SW 1271 (cell line): ENCODE data around the gene RCAN1.
"Not testable (repeated sequence)": the region's sequence is repeated elsewhere in the genome, so short reads cannot be mapped to it uniquely, and the experiment has no call there.

Source experiments
- DNase-seq, 2 experiments: peaks; one replicate each; lab custom pipeline; 2025; lab: John Stamatoyannopoulos, UW

The RCAN1 gene

GRCh38 chr21:34517491-34518245, 97.2 kb downstream of the RCAN1 start:
- DNase-seq, result no peak

DNA sequence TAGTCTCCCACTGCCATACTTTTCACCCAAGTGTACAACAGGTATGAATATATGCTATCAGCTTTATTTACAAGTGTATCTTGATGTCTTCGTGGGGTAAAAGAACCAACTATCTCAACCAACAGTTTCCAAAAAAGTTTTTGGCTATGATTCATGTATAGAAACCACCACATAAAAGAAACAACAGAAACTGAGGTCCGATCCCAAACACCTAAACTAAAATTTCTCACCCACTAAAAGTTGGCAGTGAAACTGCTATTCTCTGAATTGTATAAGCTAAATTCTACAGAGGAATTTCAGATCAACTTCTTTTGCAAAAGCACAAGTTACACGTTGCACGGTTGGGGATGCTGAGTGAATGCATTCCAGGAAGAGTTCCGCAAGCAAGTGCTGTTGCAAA, 97.9 kb downstream of the RCAN1 start:
- no peak for DNase-seq

DNA sequence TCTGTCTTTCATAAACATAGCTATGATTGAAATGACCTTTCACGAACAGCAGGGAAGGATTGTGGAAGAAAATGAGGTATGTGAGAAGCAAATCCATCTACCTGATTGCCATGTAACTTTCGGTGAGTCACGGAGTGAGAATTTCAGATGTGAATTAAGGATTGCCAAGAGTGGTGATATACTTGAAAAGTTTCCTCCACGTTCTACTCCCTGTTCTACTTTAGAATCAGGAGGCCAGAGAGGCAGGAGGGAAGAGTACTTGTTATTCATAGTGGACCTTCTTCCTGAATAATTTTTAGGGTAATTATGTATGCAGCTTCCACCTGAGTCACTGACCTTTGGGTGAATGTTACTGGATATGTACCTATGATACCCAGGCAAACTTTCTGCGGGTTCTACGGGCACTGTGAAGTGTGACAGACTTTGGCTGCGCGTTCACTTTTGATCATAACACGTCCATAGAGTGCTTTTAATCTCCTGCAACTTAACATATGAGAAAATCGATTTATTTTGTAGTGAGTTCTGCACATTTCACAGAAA, 100.3 kb downstream of the RCAN1 start:
- no peak for DNase-seq

DNA sequence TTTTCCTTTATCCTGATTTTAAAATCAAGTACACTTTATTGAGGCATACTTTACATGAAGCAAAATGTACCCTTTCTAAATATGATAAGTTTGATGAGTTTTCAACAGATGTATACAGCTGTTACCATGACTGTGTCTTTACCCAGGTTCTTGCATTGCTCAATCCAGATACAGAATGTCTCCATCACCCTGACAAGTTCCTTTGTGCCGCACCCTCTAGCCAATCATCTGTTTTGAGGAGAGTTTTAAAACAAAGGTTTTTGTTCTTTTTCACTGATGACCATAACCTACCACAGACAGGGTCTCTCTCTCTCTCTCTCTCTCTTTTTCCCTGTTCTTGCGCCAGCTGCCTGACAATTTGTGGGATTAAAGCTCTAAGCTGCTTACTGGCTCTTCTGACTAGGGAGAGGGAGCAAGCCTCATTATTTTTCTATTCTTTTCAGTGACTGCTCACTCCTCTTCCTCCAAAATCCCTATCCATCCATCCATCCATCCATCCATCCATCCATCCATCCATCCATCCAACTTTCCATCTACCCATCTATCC, 101.7 kb downstream of the RCAN1 start:
- no peak for DNase-seq

GRCh38 chr21:34511787-34512455, 103.0 kb downstream of the RCAN1 start, which contains the start of gene KCNE1:
Gene KCNE1, minus strand, starts transcription at chr21:34512210. Its CDS starts 62,576 bp downstream, at chr21:34449634.
- DNase-seq, result no peak

DNA sequence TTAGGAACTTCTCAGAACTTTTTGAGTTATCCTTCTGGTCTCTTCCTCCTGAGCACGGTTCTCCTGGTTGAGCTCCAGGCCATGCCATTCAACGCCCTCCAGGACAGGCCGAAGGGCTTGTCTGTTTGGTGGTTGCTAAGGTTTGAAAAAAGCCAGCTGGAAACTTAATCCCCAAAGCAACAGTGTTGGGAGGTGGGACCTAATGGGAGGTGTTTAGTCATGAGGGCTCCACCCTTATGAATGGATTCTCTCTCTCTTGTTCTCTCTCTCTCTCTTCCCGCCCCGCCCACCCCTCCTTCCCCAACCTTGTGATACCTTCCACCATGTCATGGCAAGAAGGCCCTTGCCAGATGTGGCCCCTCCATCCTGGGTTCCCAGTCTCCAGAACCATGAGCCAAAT, 103.7 kb downstream of the RCAN1 start:
- no peak for DNase-seq

DNA sequence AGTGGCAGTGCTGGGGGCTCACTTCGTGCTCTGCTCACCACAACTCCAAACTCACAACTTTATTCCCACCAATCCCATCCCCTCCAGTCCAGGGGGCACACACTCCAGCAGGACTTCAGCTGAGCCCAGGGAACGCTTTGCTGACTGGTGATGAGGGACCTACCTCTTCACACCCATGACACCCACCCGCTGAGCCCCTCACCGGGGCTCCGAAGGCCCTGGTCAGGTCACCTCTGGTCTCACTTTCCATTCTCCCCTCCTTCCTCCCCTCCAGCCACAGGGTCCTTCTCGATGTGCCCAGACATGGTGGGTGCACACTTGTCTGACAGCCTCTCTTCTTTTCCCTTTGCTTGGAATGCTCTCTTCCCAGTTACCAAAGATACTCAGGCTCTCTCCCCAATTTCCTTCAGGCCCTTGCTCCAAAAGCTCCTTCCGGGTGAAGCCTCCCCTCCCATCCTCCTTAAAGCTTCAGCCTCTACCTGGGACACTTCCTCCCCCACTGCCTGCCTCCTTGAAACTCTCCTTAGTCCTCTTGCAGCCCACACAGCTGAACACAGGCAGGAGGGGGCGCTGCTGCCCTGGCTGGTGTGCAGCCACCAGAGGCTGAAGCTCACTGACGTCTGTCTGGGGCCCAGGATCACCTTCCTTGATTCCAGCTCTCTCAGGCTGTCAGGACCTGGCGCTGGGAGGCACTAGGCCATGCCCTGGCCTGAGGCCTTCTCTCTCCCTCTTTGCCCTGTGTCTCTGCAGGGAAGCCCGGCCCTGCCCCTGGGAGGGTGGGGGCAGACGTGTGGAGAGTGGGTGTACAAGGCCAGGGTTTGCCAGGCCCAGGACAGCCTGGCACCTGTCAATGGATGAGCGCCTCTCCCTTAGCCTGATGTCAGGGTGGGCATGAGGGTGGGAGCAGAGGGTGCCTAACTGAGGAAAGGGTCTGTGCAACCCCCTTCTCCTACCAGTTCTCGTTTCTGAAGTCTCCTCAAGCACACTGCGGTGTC, 104.5 kb downstream of the RCAN1 start:
- DNase-seq, result peak in 1 of 2 experiments; percentile 13

- no peak for DNase-seq
Measured at GRCh38 chr21:34509151-34509550, 105.8 kb downstream of the RCAN1 start.

- no peak for DNase-seq
Measured at GRCh38 chr21:34504595-34504994, 110.3 kb downstream of the RCAN1 start.

- DNase-seq, result no peak
Measured at GRCh38 chr21:34502480-34503106, 112.3 kb downstream of the RCAN1 start.

GRCh38 chr21:34501716-34502115, 113.2 kb downstream of the RCAN1 start:
- DNase-seq, result no peak

DNA sequence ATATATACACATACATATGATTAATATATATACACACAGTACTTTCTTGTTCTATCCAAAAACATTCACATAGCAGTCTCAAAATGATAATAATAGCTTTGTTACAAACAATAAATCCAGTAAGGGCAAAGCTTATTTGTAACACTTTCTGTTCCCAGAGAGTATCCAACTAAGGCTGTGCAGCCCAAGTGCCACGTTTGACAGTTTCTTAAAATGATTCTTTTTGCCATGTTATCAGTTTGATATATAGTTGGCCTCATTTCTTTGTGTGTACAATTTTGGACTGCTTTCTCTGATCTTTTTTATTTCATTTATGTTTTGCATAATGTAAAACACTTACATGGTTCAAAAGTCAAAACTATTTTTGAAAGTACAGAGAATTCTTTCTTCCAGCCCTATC, 114.7 kb downstream of the RCAN1 start:
- DNase-seq, result no peak

GRCh38 chr21:34499116-34499515, 115.8 kb downstream of the RCAN1 start:
- no peak for DNase-seq

- DNase-seq, result no peak
Measured at GRCh38 chr21:34498623-34499022, 116.3 kb downstream of the RCAN1 start.

- DNase-seq, result not testable (repeated sequence)
Measured at GRCh38 chr21:34483854-34484253, 131.1 kb downstream of the RCAN1 start.

GRCh38 chr21:34483435-34483834, 131.5 kb downstream of the RCAN1 start:
- not testable (repeated sequence) for DNase-seq

DNA sequence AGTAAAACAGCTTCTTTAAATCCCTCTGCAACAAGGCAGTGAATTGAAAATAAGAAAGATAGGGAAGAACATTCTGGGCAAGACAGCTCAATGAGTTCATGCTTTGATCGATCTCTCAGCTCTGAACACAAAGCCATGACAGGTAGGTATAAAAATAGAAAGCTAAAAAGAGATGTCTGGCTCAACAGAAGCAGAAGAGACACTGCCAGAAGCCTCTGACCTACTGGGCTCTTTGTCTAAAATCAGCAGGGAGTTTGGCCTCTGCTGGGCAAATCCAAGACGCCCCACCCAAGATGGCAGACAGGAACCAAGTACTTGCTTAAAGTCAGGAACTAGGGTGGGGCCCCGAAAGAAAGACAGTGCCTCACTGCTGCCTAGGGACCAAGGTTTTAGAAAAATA, 147.6 kb downstream of the RCAN1 start:
- not testable (repeated sequence) for DNase-seq
